GM18868 (cell line): ENCODE measurements around the gene RLN3.

Experiments
- ATAC-seq: cut with Tn5 transposase; IDR thresholded peaks from one replicate; pipeline ENCODE4 v1.9.1; 2021; ENCODE audit warnings: mild to moderate bottlenecking, moderate library complexity; ENCODE audit not compliant: unreplicated experiment

RLN3 gene

DNA sequence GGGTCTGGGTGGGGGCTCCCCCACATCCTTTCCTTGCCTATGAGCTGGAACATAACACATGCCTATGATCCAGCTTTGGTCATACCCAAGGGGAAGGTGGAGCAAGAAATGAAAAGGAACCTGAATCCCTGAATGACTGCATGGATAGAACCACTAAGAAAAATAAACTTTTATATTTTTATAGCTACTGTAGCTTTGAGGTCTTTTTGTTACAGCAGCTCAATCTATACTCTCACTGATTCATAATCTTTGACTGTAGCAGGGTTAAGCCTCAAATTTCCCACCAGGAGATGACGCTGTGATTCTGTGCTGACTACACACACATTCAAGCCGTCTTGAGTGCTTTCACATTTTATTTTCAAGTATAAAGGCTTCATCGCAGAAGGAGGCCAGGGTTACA, 25.1 kb downstream of the RLN3 start:
- ATAC-seq: no peak

DNA sequence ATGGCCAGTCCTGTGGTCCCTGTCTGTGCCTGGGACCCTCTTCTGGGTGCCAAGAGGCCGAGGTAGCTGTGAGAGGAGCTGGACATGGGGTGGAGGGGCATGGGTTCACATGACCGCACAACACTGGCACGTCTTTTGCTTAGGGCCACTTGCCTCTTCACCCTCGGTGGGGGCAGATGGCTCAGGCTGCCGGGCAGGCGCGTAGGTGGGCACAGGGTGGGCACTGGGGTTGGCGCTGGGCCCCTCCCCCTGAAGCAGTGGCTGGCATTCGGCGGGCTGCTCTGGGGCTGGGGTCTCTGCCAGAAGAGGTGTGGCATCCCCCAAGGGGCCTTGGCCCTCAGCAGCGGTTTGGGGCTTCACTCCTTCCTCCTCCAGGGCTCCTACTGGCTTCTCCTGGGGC, 25.6 kb downstream of the RLN3 start:
- no peak for ATAC-seq

DNA sequence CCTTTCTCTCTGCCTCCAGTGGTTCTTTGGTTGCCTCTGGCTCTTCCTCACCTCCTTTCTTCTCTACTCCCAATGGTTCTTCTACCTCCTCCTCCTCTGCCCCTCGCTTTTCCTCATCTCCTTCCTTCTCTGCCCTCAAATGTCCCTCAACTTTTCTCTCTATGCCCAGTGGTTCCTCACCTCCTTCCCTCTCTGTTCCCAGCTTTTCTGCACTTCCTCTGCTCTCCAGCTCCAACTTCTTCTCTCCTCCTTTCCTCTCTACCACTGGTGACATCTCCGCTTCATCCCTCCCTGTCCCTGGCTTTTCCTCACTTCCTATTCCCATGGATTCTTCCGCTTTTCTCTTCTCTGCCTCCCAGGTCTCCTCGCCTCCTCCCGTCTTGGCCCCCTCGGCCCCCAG, 26.2 kb downstream of the RLN3 start:
- no peak for ATAC-seq

DNA sequence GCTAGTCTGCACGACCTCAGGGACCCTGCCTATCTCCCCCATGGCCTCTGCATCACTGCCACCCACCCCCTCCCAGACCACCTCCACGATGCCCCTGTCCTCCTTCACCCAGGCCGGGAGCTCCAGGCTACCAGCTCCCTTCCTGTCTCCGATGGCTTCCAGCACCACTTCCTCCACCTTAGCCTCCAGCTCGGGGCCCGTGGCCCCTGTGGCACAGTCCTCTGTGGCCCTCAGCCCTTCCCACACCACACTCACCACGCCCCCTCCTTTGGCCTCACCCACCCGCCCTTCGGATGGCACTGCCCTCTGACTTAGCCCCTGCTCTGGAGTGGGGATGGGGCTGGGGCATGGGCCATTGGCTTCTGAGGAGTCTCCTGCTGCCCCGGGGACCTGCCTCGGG, 26.8 kb downstream of the RLN3 start:
- ATAC-seq: no peak

DNA sequence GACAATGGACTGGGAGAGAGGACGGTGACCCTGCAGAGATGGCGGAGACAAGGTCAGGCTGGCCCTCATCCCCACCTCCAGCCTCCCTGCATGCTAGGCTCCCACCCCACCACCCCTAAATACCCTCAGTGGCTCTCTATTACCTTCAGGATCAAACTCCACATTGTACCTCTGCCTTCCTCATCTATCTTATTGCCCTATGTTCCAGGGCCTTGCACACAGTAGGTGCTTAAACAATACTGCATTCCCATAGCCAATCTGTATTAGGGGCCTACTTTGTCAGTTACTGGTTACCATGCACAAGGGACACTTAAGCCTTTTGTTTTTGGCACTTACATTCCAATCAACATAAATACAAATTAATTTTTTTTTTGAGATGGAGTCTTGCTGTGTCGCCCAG, 27.4 kb downstream of the RLN3 start:
- no peak for ATAC-seq

DNA sequence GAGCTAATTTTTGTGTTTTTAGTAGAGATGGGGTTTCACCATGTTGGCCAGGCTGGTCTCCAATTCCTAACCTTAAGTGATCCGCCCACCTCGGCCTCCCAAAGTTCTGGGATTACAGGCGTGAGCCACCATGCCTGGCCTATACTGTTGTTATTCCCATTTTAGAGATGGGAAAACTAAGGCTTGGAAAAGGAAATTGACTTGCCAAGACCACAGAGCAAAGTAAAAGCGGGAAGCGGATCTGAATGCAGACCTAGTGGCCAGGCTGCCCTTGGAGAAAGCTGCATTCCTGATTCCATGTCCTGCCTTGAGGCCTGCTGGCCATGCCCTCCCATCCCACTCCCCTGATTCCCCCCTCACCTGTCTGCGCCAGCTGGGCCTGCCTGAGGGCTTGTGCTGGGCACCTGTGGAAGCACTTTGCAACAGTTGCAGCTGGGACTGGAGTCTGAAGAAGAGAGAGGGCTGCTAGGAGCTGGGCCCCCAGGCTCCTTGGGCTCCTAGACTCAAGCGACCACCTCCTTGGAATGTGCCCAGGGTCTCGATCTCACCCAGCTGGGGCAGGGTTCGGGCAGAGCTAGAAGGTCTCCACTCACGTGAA, 28.2 kb downstream of the RLN3 start:
- ATAC-seq: no peak

DNA sequence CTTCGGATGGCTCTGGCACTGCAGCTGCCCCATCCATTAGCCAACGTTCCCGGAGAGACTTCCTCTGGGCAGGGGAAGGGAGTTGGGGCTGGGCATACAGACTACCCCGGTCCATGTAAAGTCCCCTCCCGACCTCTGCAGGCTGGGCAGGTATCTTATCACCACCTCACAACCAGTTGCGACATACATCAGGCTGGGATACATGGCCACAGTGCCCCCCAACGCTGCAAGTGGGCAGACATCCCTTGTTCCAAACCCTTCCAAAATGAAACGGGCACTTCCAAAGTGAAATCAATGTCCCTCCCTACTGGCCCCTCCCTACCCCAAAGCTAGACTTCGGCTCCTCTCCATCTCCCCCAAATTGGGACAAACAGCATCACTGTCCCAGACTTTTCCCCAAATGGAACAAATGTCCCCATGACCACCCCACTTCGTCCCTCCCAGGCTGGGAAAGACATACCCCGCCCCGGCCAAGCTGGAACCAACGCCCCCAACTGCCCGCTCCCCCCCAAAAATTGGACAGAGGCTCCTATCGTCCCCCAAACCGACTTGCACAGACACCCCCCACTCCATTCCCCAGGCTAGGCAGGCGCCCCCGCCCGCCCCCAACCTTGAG, 28.9 kb downstream of the RLN3 start:
- ATAC-seq: no peak

DNA sequence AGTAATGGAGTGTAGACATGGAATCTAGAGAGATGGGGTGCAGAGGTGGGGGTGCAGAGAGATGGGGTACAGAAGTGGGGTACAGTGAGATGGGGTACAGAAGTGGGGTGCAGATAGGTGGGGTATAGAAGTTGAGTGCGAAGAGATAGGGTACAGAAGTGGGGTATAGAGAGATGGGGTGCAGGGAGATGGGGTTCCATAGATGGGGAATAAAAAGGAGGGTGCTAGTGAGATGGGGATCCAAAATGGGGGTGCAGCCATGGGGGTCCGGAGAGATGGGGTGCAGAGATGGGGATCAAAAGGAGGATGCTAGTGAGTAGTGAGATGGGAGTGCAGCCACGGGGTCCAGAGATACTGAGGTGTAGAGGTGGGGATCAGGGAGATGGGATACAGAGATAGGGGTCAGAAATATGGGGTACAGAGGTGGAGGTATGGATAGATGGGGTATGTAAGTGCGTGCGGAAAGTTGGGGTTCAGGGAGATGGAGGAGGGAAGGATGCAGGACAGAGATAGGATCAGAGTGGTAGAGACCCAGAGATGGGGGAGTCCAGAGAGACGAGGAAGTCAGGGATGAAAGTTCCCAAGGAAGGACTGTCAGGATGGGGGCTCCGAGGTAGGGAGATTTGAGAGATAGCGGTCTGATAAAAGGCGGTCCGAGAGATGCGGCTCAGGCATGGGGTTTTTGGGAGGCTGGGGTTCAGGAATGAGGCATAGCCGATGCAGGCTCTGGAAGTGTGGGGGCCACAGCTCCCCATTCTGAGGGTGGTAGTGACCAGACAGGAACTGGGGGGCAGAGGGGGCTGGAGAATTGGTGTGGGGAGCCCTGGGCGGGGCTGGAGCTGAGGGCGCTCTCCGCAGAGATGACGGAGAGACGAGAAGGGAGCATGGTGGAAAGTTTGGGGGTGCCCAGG, 30.5 kb downstream of the RLN3 start:
- ATAC-seq: no peak

DNA sequence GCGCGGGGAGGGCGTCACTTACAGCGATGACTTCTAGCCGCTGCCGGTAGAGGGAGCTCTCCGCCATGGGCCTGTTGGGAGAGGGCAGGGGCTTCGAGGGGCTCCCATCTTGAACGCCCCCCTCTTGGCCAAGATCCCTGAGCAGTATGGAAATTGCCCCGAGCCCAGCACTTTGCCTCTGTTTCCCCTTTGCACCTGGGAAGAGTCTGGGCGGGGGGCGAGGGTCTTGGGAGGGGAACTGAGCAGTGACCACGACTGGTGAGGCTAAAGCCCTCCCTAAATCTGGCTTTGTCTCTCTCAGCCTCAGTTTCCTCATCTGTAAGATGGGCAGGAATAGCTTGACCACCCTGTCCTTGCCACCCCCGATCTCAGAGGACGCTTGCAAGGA, 31.1 kb downstream of the RLN3 start:
- no peak for ATAC-seq

DNA sequence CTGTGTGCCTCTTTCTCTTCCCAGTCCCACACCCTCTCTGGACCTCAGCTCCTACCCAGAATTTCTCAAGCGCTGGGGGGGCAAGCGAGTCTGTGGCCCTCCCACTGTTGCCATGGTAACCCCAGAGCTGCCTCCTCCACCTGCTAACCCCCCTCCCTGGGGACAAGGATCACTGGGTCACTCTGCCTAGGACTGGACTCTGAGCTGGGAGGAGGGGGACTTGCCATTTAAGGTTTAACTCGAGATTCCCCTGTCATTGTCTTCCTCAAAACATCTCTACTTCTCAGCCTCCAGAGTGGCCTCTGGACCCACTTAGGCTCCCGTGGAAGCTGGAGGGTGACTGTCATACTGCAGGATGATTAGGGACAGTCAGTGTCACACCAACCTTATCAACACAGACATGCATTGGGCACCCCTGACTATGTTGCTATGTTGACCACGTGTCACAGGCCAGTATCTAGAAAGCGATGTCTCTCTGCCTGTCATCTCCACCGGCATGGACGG, 31.8 kb downstream of the RLN3 start:
- no peak for ATAC-seq

DNA sequence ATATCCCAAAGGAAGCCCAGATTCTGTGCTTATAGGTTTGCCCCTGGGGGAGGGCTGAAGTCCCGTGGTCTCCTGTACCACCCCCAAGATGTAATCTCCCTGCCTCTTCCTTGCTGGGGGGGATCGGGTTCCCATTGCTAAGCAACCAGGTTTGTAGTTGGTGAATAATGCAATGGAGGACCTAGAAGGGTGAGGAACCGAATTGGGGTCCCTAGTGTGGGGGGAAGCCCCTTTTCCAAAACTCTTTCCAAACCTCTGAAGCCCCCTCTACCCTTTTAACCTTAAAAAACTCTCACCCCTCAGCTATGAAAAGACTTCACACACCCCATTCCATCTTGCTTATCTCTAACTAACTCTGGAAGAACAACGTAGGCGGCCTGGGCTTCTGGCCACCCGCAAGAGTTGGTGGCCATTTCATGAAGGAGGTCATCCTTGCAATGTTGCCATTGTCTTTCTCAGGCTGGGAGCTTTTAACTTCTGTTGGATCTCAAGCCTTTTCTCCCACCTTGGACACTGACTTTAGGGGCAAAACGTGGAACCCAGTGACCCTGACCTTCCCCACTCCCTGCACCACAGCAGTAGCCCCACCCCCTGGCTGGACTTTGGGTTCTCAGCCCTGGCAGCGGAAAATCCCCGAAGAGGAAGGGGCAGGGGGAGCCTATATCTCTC, 33.3 kb downstream of the RLN3 start:
- no peak for ATAC-seq

DNA sequence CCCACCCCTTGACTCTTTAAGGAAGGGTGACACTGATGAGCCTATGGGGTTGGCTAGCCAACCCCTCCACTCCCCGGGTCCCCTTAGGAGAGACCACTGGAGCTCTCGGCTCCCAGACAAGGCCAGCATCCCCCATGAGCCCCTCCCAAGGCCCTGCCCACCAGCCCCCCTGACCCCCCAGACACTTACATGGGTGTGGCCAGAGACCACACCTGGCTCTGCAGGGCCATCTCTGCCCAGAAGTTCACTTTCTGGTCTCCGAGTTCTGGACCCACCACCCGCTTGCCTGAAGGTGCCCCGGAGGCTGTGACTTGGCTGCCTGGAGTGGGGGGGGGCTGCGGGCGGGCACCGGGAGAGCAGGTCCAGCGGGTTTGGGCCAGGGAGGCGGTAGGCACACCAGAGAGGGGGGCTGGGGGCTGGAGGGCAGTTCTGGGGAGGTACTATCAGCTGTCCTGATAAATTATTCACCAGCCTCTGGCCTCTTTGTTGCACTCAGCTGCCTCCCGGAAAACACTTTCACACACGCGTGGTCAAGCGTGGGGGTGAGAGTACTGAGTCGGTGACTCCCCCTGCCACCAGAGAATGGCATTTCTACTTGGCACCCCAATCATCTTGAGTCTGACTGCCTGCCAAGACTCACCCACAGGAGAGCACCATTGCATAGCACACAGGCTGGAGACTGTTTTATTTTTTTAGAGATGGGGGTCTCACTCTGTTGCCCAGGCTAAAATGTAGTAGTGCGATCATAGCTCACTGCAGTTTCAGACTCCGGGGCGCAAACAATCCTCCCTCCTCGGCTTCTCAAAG, 34.0 kb downstream of the RLN3 start, which contains the start of gene PALM3:
Gene PALM3, minus strand, starts transcription at position 326 of the 807 bp plus-strand sequence. Its CDS starts 96 bp downstream, at position 230.
- no peak for ATAC-seq

DNA sequence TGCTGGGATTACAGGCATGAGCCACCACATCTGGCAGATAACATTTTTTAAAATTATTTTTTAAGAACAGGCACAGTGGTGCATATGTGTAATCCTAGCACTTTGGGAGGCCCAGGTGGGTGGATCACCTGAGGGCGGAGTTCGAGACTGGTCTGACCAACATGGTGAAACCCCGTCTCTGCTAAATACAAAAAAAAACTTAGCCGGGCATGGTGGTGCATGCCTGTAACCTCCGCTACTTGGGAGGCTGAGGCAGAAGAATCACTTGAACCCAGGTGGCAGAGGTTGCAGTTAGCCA, 34.6 kb downstream of the RLN3 start:
- ATAC-seq: no peak

DNA sequence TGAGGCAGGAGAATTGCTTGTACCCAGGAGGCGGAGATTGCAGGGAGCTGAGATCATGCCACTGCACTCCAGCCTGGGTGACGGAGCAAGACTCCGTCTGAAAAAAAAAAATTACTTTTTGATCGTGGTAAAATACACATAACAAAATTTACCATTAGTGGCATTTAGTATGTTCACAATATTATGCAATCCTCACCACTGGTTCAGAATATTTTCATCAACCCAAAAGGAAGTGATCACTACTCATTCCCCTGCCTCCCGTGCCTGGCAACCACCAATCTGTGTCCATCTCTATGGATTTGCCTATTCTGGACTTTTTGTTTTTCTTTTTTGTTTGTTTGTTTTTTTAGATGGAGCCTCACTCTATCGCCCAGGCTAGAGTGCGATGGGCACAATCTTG, 35.2 kb downstream of the RLN3 start:
- ATAC-seq: no peak

DNA sequence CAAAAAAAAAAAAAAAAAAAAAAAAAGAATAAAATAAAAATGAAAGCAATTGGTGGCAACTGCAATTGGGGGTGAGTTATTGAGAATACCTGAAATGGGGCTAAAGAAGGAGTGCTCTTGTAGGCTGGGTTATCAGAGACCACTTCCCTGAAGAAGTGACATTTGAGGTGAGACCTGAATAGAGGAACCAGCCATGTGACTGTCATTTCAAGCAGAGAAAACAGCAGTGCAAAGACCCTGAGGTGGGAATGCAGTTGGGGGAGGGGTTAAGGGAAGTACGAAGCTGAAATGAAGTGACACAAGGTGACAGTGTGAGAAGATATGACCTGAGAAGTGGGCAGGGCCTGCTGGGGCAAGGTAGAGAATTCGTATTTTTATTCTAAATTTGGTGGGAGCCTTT, 38.2 kb downstream of the RLN3 start:
- no peak for ATAC-seq

DNA sequence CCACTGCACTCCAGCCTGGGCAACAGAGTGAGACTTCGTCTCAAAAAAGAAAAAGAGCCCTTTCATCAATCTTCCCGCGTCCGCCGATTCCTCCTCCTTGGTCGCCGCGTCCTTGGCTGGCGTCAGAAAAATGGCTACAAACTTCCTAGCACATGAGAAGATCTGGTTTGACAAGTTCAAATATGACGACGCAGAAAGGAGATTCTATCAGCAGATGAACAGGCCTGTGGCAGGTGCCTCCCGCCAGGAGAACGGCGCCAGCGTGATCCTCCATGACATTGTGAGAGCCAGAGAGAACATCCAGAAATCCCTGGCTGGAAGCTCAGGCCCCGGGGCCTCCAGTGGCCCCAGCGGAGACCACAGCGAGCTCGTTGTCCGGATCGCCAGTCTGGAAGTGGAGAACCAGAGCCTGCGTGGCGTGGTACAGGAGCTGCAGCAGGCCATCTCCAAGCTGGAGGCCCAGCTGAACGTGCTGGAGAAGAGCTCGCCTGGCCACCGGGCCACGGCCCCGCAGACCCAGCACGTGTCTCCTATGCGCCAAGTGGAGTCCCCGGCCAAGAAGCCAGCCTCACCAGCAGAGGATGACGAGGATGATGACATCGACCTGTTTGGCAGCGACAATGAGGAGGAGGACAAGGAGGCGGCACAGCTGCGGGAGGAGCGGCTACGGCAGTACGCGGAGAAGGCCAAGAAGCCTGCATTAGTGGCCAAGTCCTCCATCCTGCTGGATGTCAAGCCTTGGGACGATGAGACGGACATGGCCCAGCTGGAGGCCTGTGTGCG, 42.5 kb downstream of the RLN3 start:
- ATAC-seq: no peak

DNA sequence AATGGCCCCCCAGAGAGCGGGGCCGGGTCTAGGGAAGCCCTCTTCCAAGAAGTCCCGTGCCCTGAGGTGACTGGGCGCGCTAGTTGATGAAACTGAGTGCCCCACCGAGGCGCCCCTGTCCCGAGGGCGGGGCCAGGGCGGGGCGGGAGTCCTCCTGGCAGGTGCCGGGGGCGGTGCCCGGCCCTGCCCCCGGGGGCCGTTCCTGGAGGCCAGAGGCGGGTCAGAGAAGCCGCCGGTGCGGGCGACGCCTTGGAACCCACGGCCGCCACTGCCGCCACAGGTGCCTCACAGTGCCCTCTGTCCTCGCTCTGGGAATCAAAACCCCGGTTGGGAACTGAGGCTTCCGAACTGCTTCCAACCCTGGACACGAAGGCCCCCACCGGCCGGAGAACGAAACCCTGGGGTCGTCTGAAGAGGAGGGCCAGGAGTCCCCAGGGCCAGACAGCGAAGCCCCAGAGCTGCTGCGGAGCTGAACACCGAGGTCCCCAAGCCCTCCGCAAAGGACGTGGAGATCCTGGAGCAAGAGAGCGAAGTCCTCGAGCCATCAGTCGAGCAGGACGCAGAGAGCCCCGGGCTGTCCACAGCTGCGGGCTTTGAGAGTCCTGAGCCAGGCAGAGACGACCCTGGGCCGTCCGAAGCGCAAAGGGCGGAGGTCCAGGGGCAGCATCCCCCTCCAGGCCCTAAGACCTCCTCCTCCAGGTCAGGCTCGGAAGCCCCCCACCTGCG, 44.8 kb downstream of the RLN3 start, which contains the start of gene MISP3:
Gene MISP3, plus strand, starts transcription at position 252 of the 726 bp plus-strand sequence. CDS start 524 bp downstream, outside the sequence.
- no peak for ATAC-seq

DNA sequence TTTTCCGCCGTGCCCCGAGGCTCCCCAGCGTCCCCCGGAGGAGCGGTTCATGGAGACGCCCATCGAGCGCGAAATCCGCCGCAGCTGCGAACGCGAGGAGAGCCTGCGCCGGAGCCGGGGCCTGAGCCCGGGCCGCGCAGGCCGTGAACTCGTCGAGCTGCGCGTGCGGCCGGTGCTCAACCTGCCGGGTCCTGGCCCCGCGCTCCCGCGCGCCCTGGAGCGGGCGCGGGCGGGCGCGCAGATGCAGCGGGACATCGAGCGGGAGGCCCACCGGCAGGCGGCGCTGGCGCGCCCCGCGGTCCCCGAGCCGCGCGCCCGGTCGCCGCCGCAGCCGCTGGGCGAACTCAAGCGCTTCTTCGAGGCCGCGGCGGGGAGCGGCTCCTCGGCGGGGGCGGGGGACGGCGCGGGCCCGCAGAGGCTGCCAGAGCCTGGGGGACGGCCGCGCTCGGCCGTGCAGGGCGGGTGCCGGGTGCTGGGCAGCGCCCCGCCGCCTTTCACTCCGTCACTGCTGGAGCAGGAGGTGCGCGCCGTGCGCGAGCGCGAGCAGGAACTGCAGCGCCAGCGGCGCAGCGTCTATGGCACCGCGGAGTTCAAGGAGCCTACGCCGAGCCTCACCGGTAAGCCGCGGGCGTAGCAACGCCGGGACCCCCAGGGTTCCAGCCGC, 45.4 kb downstream of the RLN3 start:
- peak; percentile 54 for ATAC-seq
